HG03457 (cell line): ENCODE results near the gene OR2T29.
"Not testable (repeated sequence)": the region's sequence is repeated elsewhere in the genome, so short reads cannot be mapped to it uniquely, and the experiment has no call there.

ENCODE experiments used
- ATAC-seq: cut with Tn5 transposase; IDR thresholded peaks from one replicate; pipeline ENCODE4 v1.9.1; 2021; ENCODE audit warnings: moderate number of reproducible peaks; ENCODE audit not compliant: unreplicated experiment

Gene OR2T29

GRCh38 chr1:248562672-248563071 is at the start of gene OR2T29:
Gene OR2T29 (minus strand): TSS chr1:248562772. CDS start chr1:248559491, 3,281 bp downstream.
- ATAC-seq = not testable (repeated sequence)

- no peak for ATAC-seq
These were observed 49.4 kb upstream of the OR2T29 start for GRCh38 chr1:248611883-248612414.

- ATAC-seq = no peak
These were observed 47.7 kb upstream of the OR2T29 start for GRCh38 chr1:248610301-248610700.

- ATAC-seq = no peak
These were observed 36.8 kb upstream of the OR2T29 start for GRCh38 chr1:248599396-248599795.

GRCh38 chr1:248597589-248597988 is 35.0 kb upstream of the OR2T29 start, which contains the start of gene OR2T10:
Gene OR2T10 (minus strand): TSS chr1:248597700. CDS start chr1:248593768, 3,932 bp downstream.
- no peak for ATAC-seq

- ATAC-seq = no peak
These were observed 34.0 kb upstream of the OR2T29 start for GRCh38 chr1:248596615-248597014.

GRCh38 chr1:248593226-248593625 is 30.7 kb upstream of the OR2T29 start:
- no peak for ATAC-seq

GRCh38 chr1:248592655-248593054 is 30.1 kb upstream of the OR2T29 start:
- ATAC-seq = no peak

GRCh38 chr1:248590055-248590454 is 27.5 kb upstream of the OR2T29 start:
- ATAC-seq = no peak

GRCh38 chr1:248589334-248589733 is 26.8 kb upstream of the OR2T29 start:
- no peak for ATAC-seq

- ATAC-seq = no peak
These were observed 22.7 kb upstream of the OR2T29 start for GRCh38 chr1:248585266-248585665.

GRCh38 chr1:248576260-248576980 is 13.8 kb upstream of the OR2T29 start:
- ATAC-seq = no peak

- not testable (repeated sequence) for ATAC-seq
These were observed 12.1 kb upstream of the OR2T29 start, which contains the start of gene OR2T34 for GRCh38 chr1:248574657-248575056. Gene OR2T34 (minus strand): TSS chr1:248574757. CDS start chr1:248574757, 0 bp downstream.

GRCh38 chr1:248573856-248574255 is 11.3 kb upstream of the OR2T29 start:
- not testable (repeated sequence) for ATAC-seq

- ATAC-seq = peak; percentile 98
These were observed 9.5 kb upstream of the OR2T29 start for GRCh38 chr1:248572049-248572448.

GRCh38 chr1:248570811-248571210 is 8.2 kb upstream of the OR2T29 start:
- not testable (repeated sequence) for ATAC-seq

- ATAC-seq = not testable (repeated sequence)
These were observed 6.5 kb upstream of the OR2T29 start for GRCh38 chr1:248569049-248569448.

- ATAC-seq = peak; percentile 51
These were observed 3.2 kb upstream of the OR2T29 start for GRCh38 chr1:248565530-248566373.

- not testable (repeated sequence) for ATAC-seq
These were observed 11.5 kb downstream of the OR2T29 start for GRCh38 chr1:248551027-248551426.

- not testable (repeated sequence) for ATAC-seq
These were observed 15.2 kb downstream of the OR2T29 start for GRCh38 chr1:248547383-248547782.

GRCh38 chr1:248537449-248537848 is 25.1 kb downstream of the OR2T29 start:
- not testable (repeated sequence) for ATAC-seq
